HCT116 (cell line): ENCODE results near the gene ADIRF. TPM values are rescaled to one million over a fixed set of nuclear protein-coding genes. Genes with fewer than 3 reads are reported as not detected.

Experiments used
- ATAC-seq: fragments of 200-7000 bp; cut with Tn5 transposase; 2 replicates; pipeline ENCODE4 v1.9.1; 2020; ENCODE audit warnings: mild to moderate bottlenecking, moderate library complexity
- BruUV-seq: library from RNA; stranded (reverse); fragments of 400-500 nt; replicated peaks from 2 replicates; lab custom pipeline; 2021; lab: Mats Ljungman, UMichigan
- CTCF ChIA-PET: fragments of 300-600 bp; sonication (Branson Sonifier 250); formaldehyde crosslinking; loops from one replicate; lab custom pipeline; 2021; ENCODE audit warnings: antibody characterized with exemption; lab: Charles Lee
- POLR2A ChIA-PET: fragments of 300-600, 350-600 bp; sonication (Branson Sonifier 250); formaldehyde crosslinking; loops from one replicate; lab custom pipeline; 2021; ENCODE audit warnings: antibody characterized with exemption; lab: Charles Lee
- RAD21 ChIA-PET, 2 experiments: fragments of 300-600 bp; sonication (Branson Sonifier 250); formaldehyde crosslinking; loops; one replicate each; lab custom pipeline; 2023; ENCODE audit warnings: low total read pairs in 2 of 2; ENCODE audit not compliant: uncharacterized antibody in 2 of 2, unreplicated experiment in 2 of 2, low non-redundant PET in 1 of 2; lab: Charles Lee
- DNase-seq: peaks from one replicate; pipeline ENCODE4 v3.0.0-alpha.2; 2010; ENCODE audit warnings: low read depth, low spot score
- H2AFZ ChIP-seq: fragments of 200-600 bp; shearing (Covaris generic), sonication (generic); 2 replicates; pipeline ENCODE4 v1.6.1; 2017; ENCODE audit warnings: low read depth, mixed run types, mixed read lengths, antibody characterized with exemption, low read length; ENCODE audit not compliant: poor library complexity, severe bottlenecking
- H3K27ac ChIP-seq: 2 replicates; pipeline ENCODE4 v1.5.1; 2012; ENCODE audit warnings: low read depth, low read length
- H3K27me3 ChIP-seq: fragments of 200-600 bp; sonication (generic); 2 replicates; pipeline ENCODE4 v1.6.1; 2016; ENCODE audit warnings: mixed run types, low read length, mixed read lengths; ENCODE audit not compliant: insufficient read depth
- H3K36me3 ChIP-seq, 2 experiments: fragments of 200-500 bp in 1 of 2; fragments of 200-600 bp in 1 of 2; sonication (Bioruptor generic) in 1 of 2; sonication (generic) in 1 of 2; 2 replicates each; pipeline versions ENCODE4 v1.5.1 to v1.6.1; 2014 to 2016; ENCODE audit warnings: low read length in 2 of 2, inconsistent platforms in 1 of 2, mixed read lengths in 1 of 2, mixed run types in 1 of 2; ENCODE audit not compliant: insufficient read depth in 2 of 2, control insufficient read depth in 1 of 2
- H3K4me1 ChIP-seq, 2 experiments: fragments of 200-600 bp in 1 of 2; sonication (generic) in 1 of 2; 2 replicates each; pipeline versions ENCODE4 v1.5.1 to v1.6.1; 2012 to 2017; ENCODE audit warnings: low read length in 2 of 2, inconsistent platforms in 1 of 2, mild to moderate bottlenecking in 1 of 2, mixed read lengths in 1 of 2, mixed run types in 1 of 2, moderate library complexity in 1 of 2; ENCODE audit not compliant: insufficient read depth in 2 of 2, control insufficient read depth in 1 of 2
- H3K4me2 ChIP-seq: fragments of 200-600 bp; sonication (generic); 2 replicates; pipeline ENCODE4 v1.6.1; 2017; ENCODE audit warnings: mixed run types, low read length, mixed read lengths
- H3K4me3 ChIP-seq, 2 experiments: fragments of 200-600 bp in 1 of 2; sonication (generic) in 1 of 2; replicated peaks in 1 of 2; 2 replicates each; pipeline ENCODE4 v1.5.1; 2011 to 2016; ENCODE audit warnings: low read length in 2 of 2, control low read depth in 1 of 2, low read depth in 1 of 2, mild to moderate bottlenecking in 1 of 2, mixed read lengths in 1 of 2, mixed run types in 1 of 2
- H3K79me2 ChIP-seq: fragments of 200-600 bp; sonication (generic); 2 replicates; pipeline ENCODE4 v1.6.1; 2017; ENCODE audit warnings: mild to moderate bottlenecking, mixed run types, low read length, moderate library complexity, mixed read lengths; ENCODE audit not compliant: insufficient read depth
- H3K9ac ChIP-seq: fragments of 200-600 bp; sonication (generic); 2 replicates; pipeline ENCODE4 v1.6.1; 2016; ENCODE audit warnings: low read length, mixed read lengths
- H3K9me2 ChIP-seq: fragments of 200-600 bp; sonication (generic), shearing (Covaris generic); 2 replicates; pipeline ENCODE4 v1.6.1; 2017; ENCODE audit warnings: mixed run types, mild to moderate bottlenecking, moderate library complexity; ENCODE audit not compliant: insufficient read depth
- H3K9me3 ChIP-seq, 2 experiments: fragments of 200-500 bp in 1 of 2; fragments of 200-600 bp in 1 of 2; sonication (Bioruptor generic) in 1 of 2; sonication (generic) in 1 of 2; 2 replicates each; pipeline ENCODE4 v1.6.1; 2014 to 2017; ENCODE audit warnings: low read length in 2 of 2, mixed read lengths in 2 of 2, inconsistent platforms in 1 of 2, low read depth in 1 of 2, mild to moderate bottlenecking in 1 of 2, mixed run types in 1 of 2, moderate library complexity in 1 of 2; ENCODE audit not compliant: control insufficient read depth in 1 of 2, insufficient read depth in 1 of 2
- H4K20me1 ChIP-seq: fragments of 200-600 bp; sonication (generic), shearing (Covaris generic); 2 replicates; pipeline ENCODE4 v1.6.1; 2017; ENCODE audit warnings: mixed run types, mild to moderate bottlenecking, moderate library complexity; ENCODE audit not compliant: insufficient read depth
- CBX3 ChIP-seq: IDR thresholded peaks from 2 replicates; pipeline ENCODE4 v1.6.1; 2012; ENCODE audit warnings: low read depth
- CEBPB ChIP-seq: IDR thresholded peaks from 2 replicates; pipeline ENCODE4 v1.6.1; 2012; ENCODE audit warnings: low read depth
- CTCF ChIP-seq, 3 experiments: fragments of 200-600 bp in 1 of 3; sonication (generic) in 1 of 3; IDR thresholded peaks in 2 of 3; conservative IDR thresholded peaks in 1 of 3; 2 replicates each; pipeline ENCODE4 v1.5.1; 2012 to 2017; ENCODE audit warnings: low read depth in 2 of 3, low read length in 2 of 3, antibody characterized with exemption in 1 of 3, borderline replicate concordance in 1 of 3, control low read depth in 1 of 3, mild to moderate bottlenecking in 1 of 3, mixed read lengths in 1 of 3, mixed run types in 1 of 3, moderate library complexity in 1 of 3; ENCODE audit not compliant: insufficient read depth in 1 of 3
- EGR1 ChIP-seq: IDR thresholded peaks from 2 replicates; pipeline ENCODE4 v1.6.1; 2012; ENCODE audit warnings: low read depth
- ELF1 ChIP-seq: IDR thresholded peaks from 2 replicates; pipeline ENCODE4 v1.6.1; 2012; ENCODE audit warnings: low read depth, borderline replicate concordance
- EZH2 ChIP-seq: fragments of 200-600 bp; sonication (generic); IDR thresholded peaks from 2 replicates; pipeline ENCODE4 v1.6.1; 2017; ENCODE audit warnings: antibody characterized with exemption, mixed run types
- EZH2phosphoT487 ChIP-seq: fragments of 200-600 bp; IDR thresholded peaks from 2 replicates; pipeline ENCODE4 v1.6.1; 2018; ENCODE audit warnings: antibody characterized with exemption, borderline replicate concordance
- JUND ChIP-seq: IDR thresholded peaks from 2 replicates; pipeline ENCODE4 v1.6.1; 2012
- MAX ChIP-seq: IDR thresholded peaks from 2 replicates; pipeline ENCODE4 v1.6.1; 2012
- POLR2A ChIP-seq: IDR thresholded peaks from 2 replicates; pipeline ENCODE4 v1.7.0; 2011; ENCODE audit warnings: borderline replicate concordance; ENCODE audit not compliant: insufficient read depth, insufficient read length; ENCODE audit errors: extremely low read depth
- POLR2AphosphoS5 ChIP-seq: IDR thresholded peaks from 2 replicates; pipeline ENCODE4 v1.6.1; 2011; ENCODE audit warnings: mild to moderate bottlenecking, low read depth, low read length, moderate library complexity
- RAD21 ChIP-seq: IDR thresholded peaks from 2 replicates; pipeline ENCODE4 v1.6.1; 2012; ENCODE audit warnings: low read depth, mild to moderate bottlenecking
- SIN3A ChIP-seq: IDR thresholded peaks from 2 replicates; pipeline ENCODE4 v1.6.1; 2012; ENCODE audit warnings: low read depth
- SP1 ChIP-seq: IDR thresholded peaks from 2 replicates; pipeline ENCODE4 v1.6.1; 2012; ENCODE audit warnings: low read depth
- SRF ChIP-seq: IDR thresholded peaks from 2 replicates; pipeline ENCODE4 v1.6.1; 2012; ENCODE audit warnings: low read depth
- ZFX ChIP-seq: fragments of 450-650 bp; IDR thresholded peaks from 2 replicates; pipeline ENCODE4 v1.6.1; 2017
- ZNF274 ChIP-seq: fragments of 200-500 bp; sonication (Bioruptor generic); IDR thresholded peaks from 2 replicates; pipeline ENCODE4 v1.6.1; 2014; ENCODE audit warnings: mild to moderate bottlenecking, low read depth, low read length, inconsistent platforms
- intact Hi-C: fragments of 100-400 bp; cut with micrococcal nuclease; formaldehyde crosslinking; loops from 2 replicates; pipeline ENCODE4 v1.10.0; 2022
- total RNA-seq: library from RNA; stranded (reverse); gene quantifications from one replicate; pipeline ENCODE4 v1.2.1, GENCODE V29; 2021; ENCODE audit not compliant: unreplicated experiment
- TF ChIP-seq, protein P1 (sequence below): IDR thresholded peaks from 2 replicates; pipeline ENCODE4 v1.6.1; 2011; ENCODE audit warnings: mild to moderate bottlenecking, low read length, moderate library complexity; ENCODE audit not compliant: insufficient replicate concordance; ENCODE audit errors: extremely low read depth

Gene ADIRF
- total RNA-seq, 1 experiment from 2014 or later, result 448 TPM

- Histone ChIP-seq H3K4me3 (no peak overlapping the region), H3K36me3 (no peaks in the 10 kb centered on the region), H2AFZ (no peak overlapping the region), H3K79me2 (no peaks in the 10 kb centered on the region), H3K9me3 (no peaks in the 10 kb centered on the region), H3K27ac (no peak overlapping the region), H3K4me1 (no peaks in the 10 kb centered on the region; a peak in 1 of 4 replicates), H3K27me3 (no peaks in the 10 kb centered on the region), H3K9me2 (no peaks in the 10 kb centered on the region), H3K9ac (no peak overlapping the region), H3K4me2 (no peak overlapping the region), H4K20me1 (no peaks in the 10 kb centered on the region)
- DNase-seq, result no peak
- TF ChIP-seq POLR2AphosphoS5, result no peak
- no peak for TF ChIP-seq CEBPB
- TF ChIP-seq ELF1, result no peak
- no peak for TF ChIP-seq RAD21
- TF ChIP-seq EZH2, result no peak
- TF ChIP-seq SIN3A, result no peak
- TF ChIP-seq EGR1, result no peak
- no peak for TF ChIP-seq CBX3
- no peak for TF ChIP-seq JUND
- TF ChIP-seq SP1, result no peak
- TF ChIP-seq EZH2phosphoT487, result no peak
- no peak for TF ChIP-seq ZNF274
- ChIA-PET POLR2A (no interaction called here), RAD21 (no interaction called here), CTCF (no interaction called here)
- BruUV-seq, result no TSS peak
- no peak for ATAC-seq
- intact Hi-C loops, result no loop called here
Observed at GRCh38 chr10:86929468-86930380, 38.6 kb upstream of the ADIRF start.

GRCh38 chr10:86931872-86932271, 36.4 kb upstream of the ADIRF start:
- intact Hi-C loops, result no loop called here
- no TSS peak for BruUV-seq
- Histone ChIP-seq H3K27me3 (no peaks in the 10 kb centered on the region), H3K9me3 (no peaks in the 10 kb centered on the region), H3K36me3 (no peaks in the 10 kb centered on the region), H3K9me2 (no peaks in the 10 kb centered on the region), H2AFZ (no peak overlapping the region), H3K9ac (no peak overlapping the region), H3K79me2 (no peaks in the 10 kb centered on the region), H3K4me2 (no peak overlapping the region), H3K4me3 (no peak overlapping the region), H4K20me1 (no peaks in the 10 kb centered on the region), H3K27ac (no peak overlapping the region), H3K4me1 (no peaks in the 10 kb centered on the region; a peak in 1 of 4 replicates)
- ChIA-PET POLR2A (no interaction called here), RAD21 (no interaction called here), CTCF (no interaction called here)
- no peak for ATAC-seq
- DNase-seq, result no peak
- TF ChIP-seq SP1, result no peak
- TF ChIP-seq, protein P1, sequence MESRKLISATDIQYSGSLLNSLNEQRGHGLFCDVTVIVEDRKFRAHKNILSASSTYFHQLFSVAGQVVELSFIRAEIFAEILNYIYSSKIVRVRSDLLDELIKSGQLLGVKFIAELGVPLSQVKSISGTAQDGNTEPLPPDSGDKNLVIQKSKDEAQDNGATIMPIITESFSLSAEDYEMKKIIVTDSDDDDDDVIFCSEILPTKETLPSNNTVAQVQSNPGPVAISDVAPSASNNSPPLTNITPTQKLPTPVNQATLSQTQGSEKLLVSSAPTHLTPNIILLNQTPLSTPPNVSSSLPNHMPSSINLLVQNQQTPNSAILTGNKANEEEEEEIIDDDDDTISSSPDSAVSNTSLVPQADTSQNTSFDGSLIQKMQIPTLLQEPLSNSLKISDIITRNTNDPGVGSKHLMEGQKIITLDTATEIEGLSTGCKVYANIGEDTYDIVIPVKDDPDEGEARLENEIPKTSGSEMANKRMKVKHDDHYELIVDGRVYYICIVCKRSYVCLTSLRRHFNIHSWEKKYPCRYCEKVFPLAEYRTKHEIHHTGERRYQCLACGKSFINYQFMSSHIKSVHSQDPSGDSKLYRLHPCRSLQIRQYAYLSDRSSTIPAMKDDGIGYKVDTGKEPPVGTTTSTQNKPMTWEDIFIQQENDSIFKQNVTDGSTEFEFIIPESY, result no peak
- TF ChIP-seq SIN3A, result no peak
- TF ChIP-seq SRF, result no peak
- TF ChIP-seq EZH2phosphoT487, result no peak
- no peak for TF ChIP-seq POLR2A
- TF ChIP-seq MAX, result no peak
- no peak for TF ChIP-seq ZFX
- no peak for TF ChIP-seq CTCF (IDR thresholded peaks at IDR 0.05 in 2 of 3, conservative IDR thresholded peaks at IDR 0.05 in 1 of 3; ENCODE audit: borderline replicate concordance in 1 of 3, insufficient read depth in 1 of 3, low read depth in 2 of 3, low read length in 2 of 3)
- no peak for TF ChIP-seq RAD21
